ENCODE results near the gene CCL27.

DNA sequence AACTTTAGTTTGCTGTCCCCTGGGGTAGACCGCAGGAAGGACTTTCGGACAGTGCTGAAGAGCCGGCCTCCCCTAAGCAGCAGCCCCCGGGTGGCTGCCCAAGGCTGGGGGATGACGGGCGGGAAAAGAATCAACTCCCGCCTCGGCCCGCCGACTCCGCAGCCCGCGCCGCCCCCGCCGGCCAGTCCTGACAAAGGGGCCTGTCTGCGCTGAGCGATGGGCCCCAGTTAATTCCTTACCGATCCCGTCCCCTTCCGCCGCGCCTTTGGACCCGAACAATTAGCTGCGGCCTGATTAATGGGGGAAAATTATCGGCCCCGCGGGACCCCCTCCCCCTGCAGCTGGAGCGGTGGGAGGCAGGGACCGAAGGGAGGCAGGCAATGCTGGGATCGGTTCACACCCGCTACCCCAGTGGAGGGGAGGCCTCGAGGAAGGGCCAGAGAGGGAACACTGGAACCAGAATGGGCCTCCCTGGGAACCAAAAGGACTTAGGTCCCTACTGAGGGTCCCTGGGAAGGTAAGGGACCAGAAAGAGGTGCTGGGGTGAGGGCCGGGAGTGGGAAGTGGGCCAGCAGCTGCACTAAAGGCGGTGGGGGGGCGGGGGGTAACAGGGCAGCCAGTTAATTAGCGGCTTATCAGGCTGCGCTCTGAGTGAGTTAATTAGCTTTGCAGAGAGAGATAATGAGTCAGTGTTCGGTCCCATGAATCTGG lies 37.8 kb downstream of the CCL27 start:
- TF ChIP-seq, protein P1, sequence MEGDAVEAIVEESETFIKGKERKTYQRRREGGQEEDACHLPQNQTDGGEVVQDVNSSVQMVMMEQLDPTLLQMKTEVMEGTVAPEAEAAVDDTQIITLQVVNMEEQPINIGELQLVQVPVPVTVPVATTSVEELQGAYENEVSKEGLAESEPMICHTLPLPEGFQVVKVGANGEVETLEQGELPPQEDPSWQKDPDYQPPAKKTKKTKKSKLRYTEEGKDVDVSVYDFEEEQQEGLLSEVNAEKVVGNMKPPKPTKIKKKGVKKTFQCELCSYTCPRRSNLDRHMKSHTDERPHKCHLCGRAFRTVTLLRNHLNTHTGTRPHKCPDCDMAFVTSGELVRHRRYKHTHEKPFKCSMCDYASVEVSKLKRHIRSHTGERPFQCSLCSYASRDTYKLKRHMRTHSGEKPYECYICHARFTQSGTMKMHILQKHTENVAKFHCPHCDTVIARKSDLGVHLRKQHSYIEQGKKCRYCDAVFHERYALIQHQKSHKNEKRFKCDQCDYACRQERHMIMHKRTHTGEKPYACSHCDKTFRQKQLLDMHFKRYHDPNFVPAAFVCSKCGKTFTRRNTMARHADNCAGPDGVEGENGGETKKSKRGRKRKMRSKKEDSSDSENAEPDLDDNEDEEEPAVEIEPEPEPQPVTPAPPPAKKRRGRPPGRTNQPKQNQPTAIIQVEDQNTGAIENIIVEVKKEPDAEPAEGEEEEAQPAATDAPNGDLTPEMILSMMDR (IDR thresholded peaks at IDR 0.05; ENCODE audit: insufficient read depth, low read length, poor library complexity, severe bottlenecking), result no peak
- TF ChIP-seq EZH2phosphoT487 (conservative IDR thresholded peaks at IDR 0.05; ENCODE audit: low read length), result no peak

Data from SU-DHL-6 (cell line).